Caco-2 (cell line): ENCODE data around the gene CRYGN. TPM values are rescaled to one million over a fixed set of nuclear protein-coding genes. Genes with fewer than 3 reads are reported as not detected.

ENCODE experiments used
- BruUV-seq: library from RNA; stranded (reverse); fragments of 400-500 nt; replicated peaks from 2 replicates; lab custom pipeline; 2021; lab: Mats Ljungman, UMichigan
- CTCF ChIA-PET: fragments of 300-600 bp; sonication (Branson Sonifier 250); formaldehyde crosslinking; loops from one replicate; lab custom pipeline; 2022; ENCODE audit warnings: antibody characterized with exemption; lab: Charles Lee
- POLR2A ChIA-PET: fragments of 300-600 bp; sonication (Branson Sonifier 250); formaldehyde crosslinking; loops from one replicate; lab custom pipeline; 2022; ENCODE audit warnings: antibody characterized with exemption; lab: Charles Lee
- DNase-seq, 2 experiments: peaks; one replicate each; pipeline versions ENCODE4 v3.0.0 to v3.0.0-alpha.2; 2020 to 2022
- H3K27me3 ChIP-seq: replicated peaks from 2 replicates; pipeline ENCODE4 v1.6.0; 2011; ENCODE audit warnings: low read length; ENCODE audit not compliant: control insufficient read depth, insufficient read depth
- H3K36me3 ChIP-seq: 2 replicates; pipeline ENCODE4 v1.5.1; 2011; ENCODE audit warnings: low read length; ENCODE audit not compliant: control insufficient read depth, insufficient read depth
- H3K4me1 ChIP-seq: fragments of 250-450 bp; sonication (Bioruptor Pico); 2 replicates; pipeline ENCODE4 v1.5.1; 2020; ENCODE audit warnings: mild to moderate bottlenecking
- H3K4me3 ChIP-seq: 2 replicates; pipeline ENCODE4 v1.5.1; 2011; ENCODE audit warnings: low read depth, mild to moderate bottlenecking, control low read depth, low read length
- H3K9me3 ChIP-seq: fragments of 250-450 bp; sonication (Bioruptor Pico); 2 replicates; pipeline ENCODE4 v1.5.1; 2020; ENCODE audit warnings: mild to moderate bottlenecking, moderate library complexity
- H3K27ac Mint-ChIP-seq: one replicate; pipeline ENCODE4 v1.8.0; 2022; ENCODE audit warnings: mixed read lengths; ENCODE audit not compliant: unreplicated experiment
- H3K27me3 Mint-ChIP-seq: one replicate; pipeline ENCODE4 v1.8.0; 2022; ENCODE audit warnings: mixed read lengths; ENCODE audit not compliant: insufficient read depth, unreplicated experiment
- H3K36me3 Mint-ChIP-seq: one replicate; pipeline ENCODE4 v1.8.0; 2022; ENCODE audit warnings: mild to moderate bottlenecking, mixed read lengths; ENCODE audit not compliant: insufficient read depth, unreplicated experiment
- H3K4me1 Mint-ChIP-seq: one replicate; pipeline ENCODE4 v1.8.0; 2022; ENCODE audit warnings: low read depth, mixed read lengths; ENCODE audit not compliant: unreplicated experiment
- H3K4me3 Mint-ChIP-seq: one replicate; pipeline ENCODE4 v1.8.0; 2022; ENCODE audit warnings: mild to moderate bottlenecking, moderate library complexity, mixed read lengths; ENCODE audit not compliant: unreplicated experiment
- H3K9me3 Mint-ChIP-seq: one replicate; pipeline ENCODE4 v1.8.0; 2022; ENCODE audit warnings: mixed read lengths; ENCODE audit not compliant: unreplicated experiment
- intact Hi-C: fragments of 100-400 bp; cut with micrococcal nuclease; formaldehyde crosslinking; loops from one replicate; pipeline ENCODE4 v1.10.0; 2022; ENCODE audit not compliant: unreplicated experiment
- total RNA-seq: library from RNA; stranded (reverse); gene quantifications from 2 replicates; pipeline ENCODE4 v1.2.3, GENCODE V29; 2022
- TF ChIP-seq, protein P1 (sequence below), 2 experiments: fragments of 200-600 bp in 1 of 2; IDR thresholded peaks; 1 replicate in 1 of 2; 2 replicates in 1 of 2; pipeline versions ENCODE4 v1.5.1 to v1.8.0; 2011 to 2022; ENCODE audit warnings: antibody characterized with exemption in 1 of 2, control low read depth in 1 of 2, inconsistent platforms in 1 of 2, low read depth in 1 of 2, low read length in 1 of 2, mild to moderate bottlenecking in 1 of 2, moderate library complexity in 1 of 2; ENCODE audit not compliant: insufficient read depth in 1 of 2, severe bottlenecking in 1 of 2, unreplicated experiment in 1 of 2

The CRYGN gene
- total RNA-seq, 1 experiment from 2014 or later = not detected

- intact Hi-C loops = loop anchor here (2.0 kb wide), 1 partner anchor 81 kb away; no protein-coding TSS in a partner anchor
- Mint-ChIP-seq H3K4me3 (no peak overlapping the region), H3K4me1 (peaks cover 10% of the 10 kb centered on the region), H3K27me3 (no peaks in the 10 kb centered on the region), H3K36me3 (no peaks in the 10 kb centered on the region), H3K27ac (no peak overlapping the region), H3K9me3 (no peaks in the 10 kb centered on the region)
- Histone ChIP-seq H3K4me1 (no peaks in the 10 kb centered on the region), H3K9me3 (no peaks in the 10 kb centered on the region), H3K36me3 (no peaks in the 10 kb centered on the region), H3K4me3 (no peak overlapping the region), H3K27me3 (no peaks in the 10 kb centered on the region)
- TF ChIP-seq, protein P1, sequence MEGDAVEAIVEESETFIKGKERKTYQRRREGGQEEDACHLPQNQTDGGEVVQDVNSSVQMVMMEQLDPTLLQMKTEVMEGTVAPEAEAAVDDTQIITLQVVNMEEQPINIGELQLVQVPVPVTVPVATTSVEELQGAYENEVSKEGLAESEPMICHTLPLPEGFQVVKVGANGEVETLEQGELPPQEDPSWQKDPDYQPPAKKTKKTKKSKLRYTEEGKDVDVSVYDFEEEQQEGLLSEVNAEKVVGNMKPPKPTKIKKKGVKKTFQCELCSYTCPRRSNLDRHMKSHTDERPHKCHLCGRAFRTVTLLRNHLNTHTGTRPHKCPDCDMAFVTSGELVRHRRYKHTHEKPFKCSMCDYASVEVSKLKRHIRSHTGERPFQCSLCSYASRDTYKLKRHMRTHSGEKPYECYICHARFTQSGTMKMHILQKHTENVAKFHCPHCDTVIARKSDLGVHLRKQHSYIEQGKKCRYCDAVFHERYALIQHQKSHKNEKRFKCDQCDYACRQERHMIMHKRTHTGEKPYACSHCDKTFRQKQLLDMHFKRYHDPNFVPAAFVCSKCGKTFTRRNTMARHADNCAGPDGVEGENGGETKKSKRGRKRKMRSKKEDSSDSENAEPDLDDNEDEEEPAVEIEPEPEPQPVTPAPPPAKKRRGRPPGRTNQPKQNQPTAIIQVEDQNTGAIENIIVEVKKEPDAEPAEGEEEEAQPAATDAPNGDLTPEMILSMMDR (IDR thresholded peaks at IDR 0.05; ENCODE audit: insufficient read depth in 1 of 2, low read depth in 1 of 2, low read length in 1 of 2, severe bottlenecking in 1 of 2, unreplicated experiment in 1 of 2) = no peak
- ChIA-PET POLR2A (no interaction called here), CTCF (no interaction called here)
- peak in 1 of 2 experiments; percentile 9 for DNase-seq
- no TSS peak for BruUV-seq
These were observed 10.0 kb upstream of the CRYGN start for GRCh38 chr7:151449990-151450389.

DNA sequence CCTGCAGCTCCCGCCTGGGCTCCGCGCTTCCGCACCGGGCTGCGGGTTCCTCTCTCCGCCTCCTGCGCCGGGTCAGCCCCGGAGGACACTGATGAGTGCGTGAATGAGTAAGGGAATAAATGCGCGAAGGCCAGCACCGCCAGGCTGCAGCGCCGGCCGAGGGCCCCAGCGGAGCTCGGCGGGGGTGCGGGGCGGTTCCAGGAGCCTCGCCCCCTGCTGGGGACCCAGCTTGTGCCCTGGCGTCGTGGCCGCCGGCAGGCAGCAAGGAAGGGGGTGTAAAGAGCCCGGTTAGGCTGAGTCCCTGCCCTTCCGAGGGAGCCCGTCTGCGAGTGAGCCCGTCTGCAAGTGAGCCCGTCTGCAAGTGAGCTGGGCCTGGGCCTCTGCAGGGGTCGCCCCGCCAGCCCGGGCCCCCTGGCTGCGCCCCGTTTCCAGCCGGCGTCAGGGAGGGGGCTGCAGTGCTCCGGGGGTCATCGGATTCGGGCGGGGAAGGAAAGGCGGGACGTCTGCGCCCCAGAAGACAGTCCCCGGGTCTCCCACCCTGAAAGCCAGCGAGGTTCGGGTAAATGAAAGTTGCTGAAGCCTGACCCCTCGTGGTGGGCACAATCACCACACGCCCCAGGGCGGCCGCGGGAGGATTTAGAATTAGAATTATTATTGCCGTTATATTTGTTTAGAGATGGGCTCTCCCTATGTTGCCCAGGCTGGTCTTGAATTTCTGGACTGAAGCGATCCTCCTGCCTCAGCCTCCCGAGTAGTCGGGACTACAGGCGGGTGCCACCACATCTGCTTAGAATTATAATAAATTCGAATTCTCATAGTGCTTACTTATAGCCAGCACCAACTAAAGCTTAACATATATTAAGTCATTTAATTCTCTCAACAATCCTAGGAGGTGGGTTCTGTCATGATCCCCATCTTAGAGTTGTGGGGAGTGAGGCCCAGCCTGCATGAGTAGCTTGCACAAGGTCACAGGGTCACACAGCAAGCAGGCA is 8.6 kb upstream of the CRYGN start:
- ChIA-PET POLR2A (no interaction called here), CTCF (interaction anchor here (0.6 to 1.0 kb wide), 2 partner anchors 80 to 134 kb away, joined by 3 to 5 read pairs; no protein-coding TSS in a partner anchor)
- no TSS peak for BruUV-seq
- DNase-seq = peak in 1 of 2 experiments; percentile 52
- Histone ChIP-seq H3K27me3 (no peaks in the 10 kb centered on the region), H3K9me3 (no peaks in the 10 kb centered on the region), H3K4me3 (no peak overlapping the region), H3K4me1 (no peaks in the 10 kb centered on the region), H3K36me3 (no peaks in the 10 kb centered on the region)
- Mint-ChIP-seq H3K4me1 (peaks cover 10% of the 10 kb centered on the region), H3K4me3 (no peak overlapping the region), H3K36me3 (no peaks in the 10 kb centered on the region), H3K27me3 (no peaks in the 10 kb centered on the region), H3K27ac (no peak overlapping the region), H3K9me3 (no peaks in the 10 kb centered on the region)
- TF ChIP-seq, protein P1 (IDR thresholded peaks at IDR 0.05; ENCODE audit: insufficient read depth in 1 of 2, low read depth in 1 of 2, low read length in 1 of 2, severe bottlenecking in 1 of 2, unreplicated experiment in 1 of 2) = peak; percentile 27 to 36
- intact Hi-C loops = loop anchor here (2.0 kb wide), 1 partner anchor 80 kb away; no protein-coding TSS in a partner anchor

- Histone ChIP-seq H3K4me3 (no peak overlapping the region), H3K36me3 (no peaks in the 10 kb centered on the region), H3K4me1 (no peaks in the 10 kb centered on the region), H3K27me3 (no peaks in the 10 kb centered on the region), H3K9me3 (no peaks in the 10 kb centered on the region)
- Mint-ChIP-seq H3K27me3 (no peaks in the 10 kb centered on the region), H3K27ac (no peak overlapping the region), H3K4me1 (peaks cover 10% of the 10 kb centered on the region), H3K36me3 (no peaks in the 10 kb centered on the region), H3K9me3 (no peaks in the 10 kb centered on the region), H3K4me3 (no peak overlapping the region)
- CTCF ChIA-PET = interaction anchor here (1.0 kb wide), 1 partner anchor 79 kb away, joined by 3 read pairs; no protein-coding TSS in a partner anchor
- DNase-seq = no peak
- POLR2A ChIA-PET = no interaction called here
- BruUV-seq = no TSS peak
- intact Hi-C loops = loop anchor here (2.0 kb wide), 1 partner anchor 79 kb away; no protein-coding TSS in a partner anchor
- TF ChIP-seq, protein P1 (IDR thresholded peaks at IDR 0.05; ENCODE audit: insufficient read depth in 1 of 2, low read depth in 1 of 2, low read length in 1 of 2, severe bottlenecking in 1 of 2, unreplicated experiment in 1 of 2) = no peak
These were observed 7.9 kb upstream of the CRYGN start for GRCh38 chr7:151447901-151448260.
